H1 (cell line): ENCODE measurements around the gene GIPC1.

ENCODE experiments used
- BACH1 ChIP-seq: IDR thresholded peaks from 2 replicates; pipeline ENCODE4 v1.6.1; 2012; ENCODE audit warnings: low read length, improper control_type of control experiment
- CEBPB ChIP-seq: IDR thresholded peaks from 2 replicates; pipeline ENCODE4 v1.6.1; 2012; ENCODE audit warnings: low read depth, low read length
- CREB1 ChIP-seq: IDR thresholded peaks from 2 replicates; pipeline ENCODE4 v1.6.1; 2012; ENCODE audit warnings: inconsistent platforms
- EZH2 ChIP-seq: fragments of 200-600 bp; sonication (generic); IDR thresholded peaks from 2 replicates; pipeline ENCODE4 v1.7.1; 2012; ENCODE audit warnings: low read depth, mild to moderate bottlenecking, moderate library complexity, low read length, inconsistent platforms; ENCODE audit not compliant: severe bottlenecking
- HDAC2 ChIP-seq, 2 experiments: fragments of 300-600 bp in 1 of 2; sonication (generic) in 1 of 2; IDR thresholded peaks; 2 replicates each; pipeline ENCODE4 v1.6.1; 2011 to 2012; ENCODE audit warnings: low read depth in 2 of 2, low read length in 2 of 2, mild to moderate bottlenecking in 2 of 2, moderate library complexity in 2 of 2, borderline replicate concordance in 1 of 2, inconsistent platforms in 1 of 2
- KDM5A ChIP-seq: fragments of 200-600 bp; IDR thresholded peaks from 2 replicates; pipeline ENCODE4 v1.7.1; 2012; ENCODE audit warnings: mild to moderate bottlenecking, low read length, inconsistent platforms, mixed read lengths
- RFX5 ChIP-seq: IDR thresholded peaks from 2 replicates; pipeline ENCODE4 v1.6.1; 2011; ENCODE audit warnings: low read depth, low read length, improper control_type of control experiment, borderline replicate concordance
- SIN3A ChIP-seq, 2 experiments: IDR thresholded peaks in 1 of 2; conservative IDR thresholded peaks in 1 of 2; 2 replicates each; pipeline ENCODE4 v1.6.1; 2011 to 2012; ENCODE audit warnings: low read length in 2 of 2, improper control_type of control experiment in 1 of 2, low read depth in 1 of 2, mild to moderate bottlenecking in 1 of 2
- SP2 ChIP-seq: IDR thresholded peaks from 2 replicates; pipeline ENCODE4 v1.6.1; 2012; ENCODE audit warnings: mild to moderate bottlenecking, low read length, inconsistent platforms
- TF ChIP-seq, protein P1 (sequence below), 3 experiments: IDR thresholded peaks; 1 replicate in 2 of 3; 2 replicates in 1 of 3; pipeline versions ENCODE4 v1.5.1 to v1.6.1; 2011; ENCODE audit warnings: low read length in 3 of 3, mild to moderate bottlenecking in 3 of 3, inconsistent platforms in 2 of 3, low read depth in 1 of 3, moderate library complexity in 1 of 3; ENCODE audit not compliant: insufficient read depth in 1 of 3; ENCODE audit errors: control extremely low read depth in 1 of 3
- TF ChIP-seq, protein P2 (sequence below): IDR thresholded peaks from 2 replicates; pipeline ENCODE4 v1.6.1; 2012; ENCODE audit warnings: low read length, inconsistent platforms

GRCh38 chr19:14480700-14481079 lies 15.2 kb downstream of the GIPC1 start:
- TF ChIP-seq, protein P1, sequence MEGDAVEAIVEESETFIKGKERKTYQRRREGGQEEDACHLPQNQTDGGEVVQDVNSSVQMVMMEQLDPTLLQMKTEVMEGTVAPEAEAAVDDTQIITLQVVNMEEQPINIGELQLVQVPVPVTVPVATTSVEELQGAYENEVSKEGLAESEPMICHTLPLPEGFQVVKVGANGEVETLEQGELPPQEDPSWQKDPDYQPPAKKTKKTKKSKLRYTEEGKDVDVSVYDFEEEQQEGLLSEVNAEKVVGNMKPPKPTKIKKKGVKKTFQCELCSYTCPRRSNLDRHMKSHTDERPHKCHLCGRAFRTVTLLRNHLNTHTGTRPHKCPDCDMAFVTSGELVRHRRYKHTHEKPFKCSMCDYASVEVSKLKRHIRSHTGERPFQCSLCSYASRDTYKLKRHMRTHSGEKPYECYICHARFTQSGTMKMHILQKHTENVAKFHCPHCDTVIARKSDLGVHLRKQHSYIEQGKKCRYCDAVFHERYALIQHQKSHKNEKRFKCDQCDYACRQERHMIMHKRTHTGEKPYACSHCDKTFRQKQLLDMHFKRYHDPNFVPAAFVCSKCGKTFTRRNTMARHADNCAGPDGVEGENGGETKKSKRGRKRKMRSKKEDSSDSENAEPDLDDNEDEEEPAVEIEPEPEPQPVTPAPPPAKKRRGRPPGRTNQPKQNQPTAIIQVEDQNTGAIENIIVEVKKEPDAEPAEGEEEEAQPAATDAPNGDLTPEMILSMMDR (IDR thresholded peaks at IDR 0.05; ENCODE audit: control extremely low read depth in 1 of 3, insufficient read depth in 1 of 3, low read depth in 1 of 3, low read length in 3 of 3), result no peak
- no peak for TF ChIP-seq SIN3A (conservative IDR thresholded peaks at IDR 0.05 in 1 of 2, IDR thresholded peaks at IDR 0.05 in 1 of 2; ENCODE audit: low read depth in 1 of 2, low read length in 2 of 2)
- TF ChIP-seq EZH2, result no peak
- no peak for TF ChIP-seq RFX5
- TF ChIP-seq KDM5A, result no peak
- TF ChIP-seq HDAC2 (IDR thresholded peaks at IDR 0.05; ENCODE audit: borderline replicate concordance in 1 of 2, low read depth in 2 of 2, low read length in 2 of 2), result no peak
- no peak for TF ChIP-seq CEBPB
- TF ChIP-seq CREB1, result no peak
- no peak for TF ChIP-seq SP2
- TF ChIP-seq BACH1, result no peak
- TF ChIP-seq, protein P2, sequence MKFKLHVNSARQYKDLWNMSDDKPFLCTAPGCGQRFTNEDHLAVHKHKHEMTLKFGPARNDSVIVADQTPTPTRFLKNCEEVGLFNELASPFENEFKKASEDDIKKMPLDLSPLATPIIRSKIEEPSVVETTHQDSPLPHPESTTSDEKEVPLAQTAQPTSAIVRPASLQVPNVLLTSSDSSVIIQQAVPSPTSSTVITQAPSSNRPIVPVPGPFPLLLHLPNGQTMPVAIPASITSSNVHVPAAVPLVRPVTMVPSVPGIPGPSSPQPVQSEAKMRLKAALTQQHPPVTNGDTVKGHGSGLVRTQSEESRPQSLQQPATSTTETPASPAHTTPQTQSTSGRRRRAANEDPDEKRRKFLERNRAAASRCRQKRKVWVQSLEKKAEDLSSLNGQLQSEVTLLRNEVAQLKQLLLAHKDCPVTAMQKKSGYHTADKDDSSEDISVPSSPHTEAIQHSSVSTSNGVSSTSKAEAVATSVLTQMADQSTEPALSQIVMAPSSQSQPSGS, result no peak
